H4 (cell line): Measurements from ENCODE around the gene RSPH6A. TPM values are rescaled to one million over a fixed set of nuclear protein-coding genes. Genes with fewer than 3 reads are reported as not detected.

Source experiments
- DNase-seq: peaks from one replicate; pipeline ENCODE4 v3.0.0-alpha.2; 2015; ENCODE audit warnings: low spot score
- total RNA-seq: library from RNA; depleted of rRNA; stranded (reverse); fragments of >200 nt; shearing (Covaris generic); gene quantifications from 2 replicates; pipeline ENCODE4 v1.2.3, GENCODE V29; 2014

The RSPH6A gene
- total RNA-seq, 1 experiment from 2014 or later, result not detected

GRCh38 chr19:45825263-45825605 is 10.1 kb upstream of the RSPH6A start:
- no peak for DNase-seq

DNA sequence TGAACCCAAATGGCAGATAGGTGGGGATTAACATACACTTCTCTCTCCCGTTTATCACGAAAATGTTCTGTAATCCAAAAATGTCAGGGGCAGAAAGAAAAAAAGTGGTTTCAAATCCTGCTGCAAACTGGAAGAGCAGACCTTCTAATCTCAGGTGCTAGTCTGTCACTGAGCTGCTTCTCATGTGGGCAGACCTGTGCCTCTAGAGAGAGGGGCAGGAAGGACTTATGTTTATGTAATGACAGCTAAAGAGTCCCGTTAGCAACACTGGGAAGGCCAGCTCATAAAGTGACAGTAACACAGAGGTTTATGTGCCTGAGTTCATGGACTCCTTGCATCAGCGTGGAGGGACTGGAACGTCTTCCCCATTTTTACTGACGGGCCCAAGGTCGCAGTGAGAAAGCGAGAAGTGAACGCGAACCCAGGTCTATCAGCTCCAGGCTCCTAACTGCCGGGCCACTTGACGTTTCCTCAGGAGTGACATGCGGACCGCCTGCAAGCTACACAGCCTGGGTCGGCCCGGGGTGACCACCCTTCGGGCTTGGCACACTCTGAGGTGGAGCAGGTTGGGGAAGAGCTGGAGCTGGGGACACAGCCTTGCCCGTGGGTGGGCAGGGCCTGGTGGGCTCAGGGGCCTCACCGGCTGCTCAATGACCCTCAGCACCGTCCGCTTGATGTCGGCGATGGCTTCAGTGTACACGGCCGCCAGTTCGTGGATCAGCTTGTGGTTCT is 9.6 kb upstream of the RSPH6A start:
- no peak for DNase-seq

DNA sequence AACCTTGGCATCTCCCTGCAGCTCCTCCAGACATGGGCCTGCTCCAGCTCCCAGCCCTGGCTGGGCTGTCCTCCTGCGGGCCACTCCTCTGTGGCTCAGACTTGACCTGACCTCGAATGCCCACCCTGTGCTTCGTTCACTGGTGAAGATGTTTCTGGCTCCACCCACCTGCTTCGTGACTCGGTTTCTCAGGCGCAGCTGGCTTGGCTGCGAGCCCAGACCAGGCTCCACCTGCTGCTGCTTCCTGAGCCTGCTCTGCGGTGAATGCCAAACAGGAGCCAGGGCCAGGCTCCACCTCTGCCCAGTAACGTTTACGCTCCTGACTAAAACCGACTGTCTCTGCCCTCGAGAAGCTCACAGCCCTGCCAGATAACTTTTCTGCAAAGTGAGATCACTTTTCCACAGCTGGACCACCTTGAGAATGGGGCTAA is 8.9 kb upstream of the RSPH6A start:
- DNase-seq, result no peak

- DNase-seq, result no peak
These were observed 8.1 kb upstream of the RSPH6A start for GRCh38 chr19:45823182-45823581.

- no peak for DNase-seq
These were observed 7.6 kb upstream of the RSPH6A start for GRCh38 chr19:45822716-45823115.

GRCh38 chr19:45821570-45821969 is 6.5 kb upstream of the RSPH6A start:
- DNase-seq, result no peak

- DNase-seq, result no peak
These were observed 6.0 kb upstream of the RSPH6A start for GRCh38 chr19:45821103-45821521.

DNA sequence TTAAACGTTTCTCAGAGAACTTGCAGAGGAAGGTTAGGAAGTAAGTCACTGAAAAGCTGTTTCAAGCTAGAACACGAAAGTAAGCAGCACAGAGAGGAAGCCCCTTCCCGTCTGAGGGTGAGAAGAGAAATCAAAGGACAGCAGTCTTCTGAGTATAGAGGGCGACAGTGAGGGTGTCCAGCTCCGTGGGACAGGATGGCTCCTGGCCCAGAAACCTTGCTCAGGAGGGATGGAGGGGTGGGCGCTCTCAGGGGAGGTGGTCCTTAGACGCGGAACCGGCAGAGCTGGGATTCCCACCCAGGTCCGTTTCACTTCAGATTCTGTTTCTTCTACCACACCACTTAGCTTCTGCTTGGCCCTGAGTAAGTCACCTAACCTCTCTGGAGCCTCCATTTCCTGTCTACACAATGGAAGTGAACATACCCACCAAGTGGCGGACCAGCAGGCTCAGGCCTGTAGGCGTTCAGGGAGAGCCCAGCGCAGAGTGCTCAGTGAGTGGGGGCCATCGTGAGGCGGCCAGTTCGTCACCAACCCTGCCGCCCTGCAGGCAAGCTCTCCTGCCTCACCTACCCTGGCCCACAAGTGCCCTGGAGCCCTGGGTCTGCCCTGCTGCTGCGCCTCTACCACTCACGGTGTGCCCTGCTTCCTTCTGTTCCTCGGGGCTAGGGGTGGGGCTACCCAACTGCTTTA is 5.5 kb upstream of the RSPH6A start:
- no peak for DNase-seq

- DNase-seq, result no peak
These were observed 4.7 kb upstream of the RSPH6A start for GRCh38 chr19:45819769-45820168.

GRCh38 chr19:45817725-45818301 is 2.7 kb upstream of the RSPH6A start:
- no peak for DNase-seq

DNA sequence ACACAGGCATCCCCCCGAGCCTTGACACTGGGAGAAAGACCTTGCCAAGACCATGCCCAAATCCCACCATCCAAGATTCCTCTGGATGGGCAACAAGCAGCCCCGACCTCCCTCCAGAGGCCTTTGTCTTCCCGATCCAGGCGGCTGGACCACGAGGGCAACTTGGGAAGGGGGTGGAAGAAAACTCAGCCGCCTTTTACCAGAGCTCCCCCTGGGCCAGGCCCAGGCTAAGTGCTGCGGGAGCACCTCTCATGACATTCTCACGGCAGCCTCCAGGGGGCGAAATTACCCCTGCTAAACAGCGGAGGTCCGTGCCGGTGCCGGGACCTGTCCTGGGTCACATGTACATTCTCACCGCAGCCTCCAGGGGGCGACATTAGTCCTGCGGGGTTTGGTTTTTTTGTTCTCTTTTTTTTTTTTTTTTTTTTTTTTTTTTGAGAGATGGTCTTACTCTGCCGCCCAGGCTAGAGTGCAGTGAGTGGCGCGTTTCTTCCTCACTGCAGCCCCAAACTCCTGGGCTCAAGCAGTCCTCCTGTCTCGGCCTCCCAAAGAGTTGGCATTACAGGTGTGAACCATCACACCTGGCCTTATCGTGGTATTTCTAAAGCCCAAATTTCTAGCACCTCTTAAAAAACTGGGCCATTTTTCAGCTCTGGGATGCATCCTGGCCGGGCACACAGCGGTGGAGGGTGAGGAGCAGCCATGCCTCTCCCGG is 2.1 kb upstream of the RSPH6A start:
- DNase-seq, result peak; percentile 83

GRCh38 chr19:45816236-45817009 is 1.3 kb upstream of the RSPH6A start:
- DNase-seq, result no peak

- DNase-seq, result no peak
These were observed 541 bp upstream of the RSPH6A start for GRCh38 chr19:45815481-45816216.

DNA sequence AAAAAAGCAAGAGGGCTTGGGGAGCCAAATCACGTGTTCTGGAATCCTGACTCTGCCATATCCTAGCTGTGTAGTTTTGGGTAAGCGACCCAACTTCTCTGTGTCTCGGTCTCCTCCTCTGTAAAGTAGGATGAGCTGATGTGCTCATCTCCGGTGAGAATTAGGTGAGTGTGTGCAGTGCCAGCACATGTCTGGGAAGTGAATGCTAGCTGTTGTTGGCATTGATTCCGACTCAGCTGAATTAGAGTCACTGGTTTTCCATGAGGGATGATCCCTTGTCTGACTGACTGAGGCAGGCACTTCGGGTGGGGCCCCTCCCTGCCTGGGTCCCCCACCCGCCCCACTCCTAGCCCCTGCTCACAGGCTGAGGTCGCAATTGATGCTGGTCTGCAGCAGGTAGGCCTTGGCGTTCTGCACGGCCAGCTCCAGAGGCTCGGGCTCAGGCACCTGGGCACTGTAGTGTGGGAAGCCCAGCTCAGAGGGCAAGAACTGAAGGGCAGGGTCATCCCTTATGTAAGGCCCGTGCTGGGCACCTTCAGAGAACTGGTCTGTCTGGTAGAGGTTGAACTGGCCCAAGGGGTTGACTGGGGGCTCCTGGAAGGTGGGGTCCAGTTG is 835 bp downstream of the RSPH6A start:
- DNase-seq, result no peak

DNA sequence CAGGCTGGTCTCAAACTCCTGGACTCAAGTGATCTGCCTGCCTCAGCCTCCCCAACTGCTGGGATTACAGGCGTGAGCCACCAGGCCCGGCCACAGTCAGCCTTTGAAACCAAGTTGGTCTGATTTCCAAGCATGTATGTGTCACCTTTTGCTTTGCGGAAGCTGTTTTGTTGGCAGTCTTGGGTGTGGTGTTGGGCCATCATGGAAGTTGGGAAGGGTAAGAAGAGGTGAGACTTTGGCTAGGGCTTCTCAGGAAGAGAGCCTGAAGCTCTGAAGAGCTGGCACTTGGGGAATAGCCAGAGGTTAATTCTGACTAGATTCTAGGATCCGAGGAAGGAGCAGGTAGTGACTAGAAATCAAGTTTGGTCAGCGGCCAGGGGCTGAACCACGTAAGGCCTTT is 2.8 kb downstream of the RSPH6A start:
- DNase-seq, result no peak

DNA sequence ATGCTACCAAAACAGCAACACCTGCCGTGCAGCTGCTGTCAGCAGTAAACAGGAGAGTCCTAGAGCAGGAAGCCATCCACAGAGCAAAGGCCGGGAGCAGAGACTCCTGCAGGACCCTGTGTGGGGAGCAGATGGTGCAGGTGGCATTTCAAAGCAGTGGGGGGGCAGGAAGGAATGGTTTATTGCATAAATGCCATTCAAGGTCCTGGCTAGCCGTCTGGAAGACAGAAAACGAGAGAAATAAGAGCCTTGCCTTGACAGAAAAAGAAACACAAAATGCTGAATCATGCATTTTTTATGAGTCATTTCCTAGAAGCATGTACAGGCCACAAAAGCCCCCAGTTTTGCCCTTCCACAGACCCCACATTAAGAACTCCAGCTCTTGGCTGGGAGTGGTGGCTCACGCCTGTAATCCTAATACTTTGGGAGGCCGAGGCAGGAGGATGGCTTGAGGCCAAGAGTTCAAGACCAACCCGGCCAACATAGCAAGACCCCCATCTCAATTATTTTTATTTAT is 5.4 kb downstream of the RSPH6A start:
- peak; percentile 43 for DNase-seq

- DNase-seq, result no peak
These were observed 9.4 kb downstream of the RSPH6A start for GRCh38 chr19:45805719-45806118.

GRCh38 chr19:45804959-45805230 is 10.2 kb downstream of the RSPH6A start:
- DNase-seq, result no peak

GRCh38 chr19:45804140-45804958 is 10.8 kb downstream of the RSPH6A start:
- no peak for DNase-seq
